Karpas-422 (cell line): ENCODE results near the gene HSBP1L1. TPM values are rescaled to one million over a fixed set of nuclear protein-coding genes. Genes with fewer than 3 reads are reported as not detected.
A peak's percentile ranks its signal among the peaks of the same experiment; 100 is the strongest.
"Not testable (repeated sequence)": the region's sequence is repeated elsewhere in the genome, so short reads cannot be mapped to it uniquely, and the experiment has no call there.

ENCODE experiments used
- DNase-seq: peaks from one replicate; pipeline ENCODE4 v3.0.0-alpha.2; 2015
- H2AFZ ChIP-seq: fragments of 200-600 bp; sonication (generic); 2 replicates; pipeline ENCODE4 v1.6.1; 2014; ENCODE audit warnings: antibody characterized with exemption, low read length, mixed read lengths
- H3K27ac ChIP-seq: fragments of 200-600 bp; sonication (generic); 2 replicates; pipeline ENCODE4 v1.5.1; 2014; ENCODE audit warnings: mild to moderate bottlenecking, low read length, moderate library complexity
- H3K27me3 ChIP-seq: fragments of 200-600 bp; sonication (generic); 2 replicates; pipeline ENCODE4 v1.6.1; 2014; ENCODE audit warnings: low read length, mixed read lengths
- H3K36me3 ChIP-seq: fragments of 200-600 bp; sonication (generic); 2 replicates; pipeline ENCODE4 v1.6.1; 2014; ENCODE audit warnings: low read length, mixed read lengths; ENCODE audit not compliant: insufficient read depth
- H3K4me1 ChIP-seq: fragments of 200-600 bp; sonication (generic); 2 replicates; pipeline ENCODE4 v1.6.1; 2014; ENCODE audit warnings: mild to moderate bottlenecking, low read length, mixed read lengths
- H3K4me2 ChIP-seq: fragments of 200-600 bp; sonication (generic); 2 replicates; pipeline ENCODE4 v1.6.1; 2014; ENCODE audit warnings: low read length, low read depth, mild to moderate bottlenecking; ENCODE audit not compliant: poor library complexity, severe bottlenecking
- H3K4me3 ChIP-seq: fragments of 200-600 bp; sonication (generic); 2 replicates; pipeline ENCODE4 v1.5.1; 2014; ENCODE audit warnings: mild to moderate bottlenecking, antibody characterized with exemption, low read length, mixed read lengths
- H3K79me2 ChIP-seq: fragments of 200-600 bp; sonication (generic); 2 replicates; pipeline ENCODE4 v1.6.1; 2014; ENCODE audit warnings: mild to moderate bottlenecking, low read length, mixed read lengths
- H3K9ac ChIP-seq: fragments of 200-600 bp; sonication (generic); 2 replicates; pipeline ENCODE4 v1.6.0; 2014; ENCODE audit warnings: low read length
- H3K9me2 ChIP-seq: fragments of 200-600 bp; sonication (generic), shearing (Covaris generic); replicated peaks from 2 replicates; pipeline ENCODE4 v1.6.0; 2014; ENCODE audit warnings: mild to moderate bottlenecking, low read length, moderate library complexity; ENCODE audit not compliant: insufficient read depth
- H3K9me3 ChIP-seq: fragments of 300-700, 200-600 bp; sonication (generic); 2 replicates; pipeline ENCODE4 v1.6.1; 2014; ENCODE audit warnings: low read length, mixed read lengths
- H4K20me1 ChIP-seq: fragments of 200-600 bp; sonication (generic); 2 replicates; pipeline ENCODE4 v1.6.1; 2014; ENCODE audit warnings: mild to moderate bottlenecking, antibody characterized with exemption, low read length, low read depth; ENCODE audit not compliant: insufficient read depth
- total RNA-seq: library from RNA; depleted of rRNA; stranded (reverse); fragments of >200 nt; shearing (Covaris generic); gene quantifications from 2 replicates; pipeline ENCODE4 v1.2.3, GENCODE V29; 2014; ENCODE audit warnings: low replicate concordance

HSBP1L1 gene
- total RNA-seq, 1 experiment from 2014 or later = 11.4 TPM

- Histone ChIP-seq H3K4me3 (peak overlapping the region; percentile 7; the same call in 1 of the 2 replicates), H3K9me2 (no peaks in the 10 kb centered on the region), H3K9ac (peak overlapping the region; percentile 48), H3K9me3 (no peaks in the 10 kb centered on the region), H3K4me2 (peak overlapping the region; percentile 13), H4K20me1 (no peaks in the 10 kb centered on the region), H3K79me2 (no peaks in the 10 kb centered on the region), H3K36me3 (no peaks in the 10 kb centered on the region), H2AFZ (peak overlapping the region; percentile 79), H3K27me3 (peaks cover 11% of the 10 kb centered on the region; the same call in 1 of the 2 replicates), H3K27ac (0 out of 2 replicates have a peak overlapping the region, but pooled peaks have one; percentile 35), H3K4me1 (peaks cover 12% of the 10 kb centered on the region)
- DNase-seq = no peak
Measured at GRCh38 chr18:80004600-80005342, 40.3 kb downstream of the HSBP1L1 start.

GRCh38 chr18:80006724-80007123 lies 42.3 kb downstream of the HSBP1L1 start:
- Histone ChIP-seq H4K20me1 (no peaks in the 10 kb centered on the region), H3K9me3 (no peaks in the 10 kb centered on the region), H3K4me1 (peaks cover 19% of the 10 kb centered on the region), H3K36me3 (no peaks in the 10 kb centered on the region), H3K9me2 (no peaks in the 10 kb centered on the region), H2AFZ (no peak overlapping the region), H3K27ac (no peak overlapping the region), H3K9ac (no peak overlapping the region), H3K4me3 (no peak overlapping the region), H3K4me2 (no peak overlapping the region), H3K79me2 (no peaks in the 10 kb centered on the region), H3K27me3 (peaks cover 8% of the 10 kb centered on the region; the same call in 1 of the 2 replicates)
- DNase-seq = peak; percentile 63

GRCh38 chr18:80009661-80010550 lies 45.5 kb downstream of the HSBP1L1 start:
- Histone ChIP-seq H3K27me3 (no peaks in the 10 kb centered on the region; the same call in 1 of the 2 replicates), H3K4me2 (no peak overlapping the region), H3K4me3 (no peak overlapping the region), H3K9ac (no peak overlapping the region), H3K9me3 (peaks cover 8% of the 10 kb centered on the region; the same call in 1 of the 2 replicates), H3K9me2 (no peaks in the 10 kb centered on the region), H3K36me3 (no peaks in the 10 kb centered on the region), H2AFZ (no peak overlapping the region), H3K4me1 (peaks cover 11% of the 10 kb centered on the region), H4K20me1 (no peaks in the 10 kb centered on the region), H3K27ac (no peak overlapping the region), H3K79me2 (no peaks in the 10 kb centered on the region)
- DNase-seq = no peak

GRCh38 chr18:80010551-80010906 lies 46.1 kb downstream of the HSBP1L1 start:
- Histone ChIP-seq H3K4me2 (no peak overlapping the region), H3K27me3 (no peaks in the 10 kb centered on the region), H2AFZ (no peak overlapping the region), H3K9me2 (no peaks in the 10 kb centered on the region), H3K36me3 (no peaks in the 10 kb centered on the region), H3K79me2 (no peaks in the 10 kb centered on the region), H3K9me3 (peaks cover 8% of the 10 kb centered on the region; the same call in 1 of the 2 replicates), H3K9ac (no peak overlapping the region), H4K20me1 (no peaks in the 10 kb centered on the region), H3K27ac (no peak overlapping the region), H3K4me3 (no peak overlapping the region), H3K4me1 (peaks cover 8% of the 10 kb centered on the region)
- DNase-seq = no peak

DNA sequence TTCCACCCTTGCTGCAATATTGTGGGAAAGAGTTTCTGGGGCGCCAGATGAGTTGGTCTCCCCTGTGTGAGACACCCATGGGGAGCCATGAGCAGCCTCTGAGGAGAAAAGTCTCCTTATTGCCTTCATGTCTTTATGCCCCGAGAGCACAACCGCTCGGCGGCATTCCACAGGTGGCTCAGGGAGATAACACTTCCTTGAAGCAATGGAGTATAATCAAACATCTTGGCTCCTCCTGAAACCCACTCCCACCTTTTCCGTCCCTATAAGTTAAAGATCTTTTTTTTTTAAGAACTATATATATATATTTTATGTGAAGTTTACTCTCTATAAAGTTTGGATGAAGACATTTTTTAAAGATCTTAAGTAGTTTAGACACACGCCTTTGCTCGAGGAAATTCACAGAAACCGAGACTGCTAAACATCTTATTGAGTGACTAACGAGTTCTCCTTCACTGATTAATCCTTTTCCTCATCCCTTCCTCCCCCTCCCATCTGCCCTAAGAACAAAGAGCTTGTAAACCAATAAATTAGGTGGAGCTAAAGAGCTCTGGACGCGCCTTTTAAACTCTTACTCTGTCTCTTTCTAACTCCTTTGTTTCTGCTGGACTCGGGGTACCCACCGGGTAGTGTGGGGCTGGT lies 47.2 kb downstream of the HSBP1L1 start:
- not testable (repeated sequence) for H3K79me2 ChIP-seq, H3K4me2 ChIP-seq, H3K9me2 ChIP-seq, H3K27ac ChIP-seq, H3K4me3 ChIP-seq, H3K9me3 ChIP-seq, H3K9ac ChIP-seq, H4K20me1 ChIP-seq, H3K4me1 ChIP-seq, DNase-seq, H3K36me3 ChIP-seq, H2AFZ ChIP-seq, H3K27me3 ChIP-seq

GRCh38 chr18:80012714-80013113 lies 48.3 kb downstream of the HSBP1L1 start:
- Histone ChIP-seq H4K20me1 (no peaks in the 10 kb centered on the region), H3K9me3 (peaks cover 8% of the 10 kb centered on the region; the same call in 1 of the 2 replicates), H3K36me3 (no peaks in the 10 kb centered on the region), H3K9me2 (no peaks in the 10 kb centered on the region), H3K9ac (no peak overlapping the region), H2AFZ (no peak overlapping the region), H3K4me2 (no peak overlapping the region), H3K79me2 (no peaks in the 10 kb centered on the region), H3K27me3 (no peaks in the 10 kb centered on the region), H3K4me3 (no peak overlapping the region), H3K4me1 (peaks cover 8% of the 10 kb centered on the region), H3K27ac (no peak overlapping the region)
- no peak for DNase-seq
